ENCODE data around the gene IL1RAPL1. TPM values are rescaled to one million over a fixed set of nuclear protein-coding genes. Genes with fewer than 3 reads are reported as not detected.
A peak's percentile ranks its signal among the peaks of the same experiment; 100 is the strongest.
"Not testable (repeated sequence)": the region's sequence is repeated elsewhere in the genome, so short reads cannot be mapped to it uniquely, and the experiment has no call there.

IL1RAPL1 gene
- total and polyA plus RNA-seq, 5 donors = 0.48 to 3.1 (median 2.4) TPM

GRCh38 chrX:28766561-28766960 lies 179.3 kb downstream of the IL1RAPL1 start:
- H3K4me1 ChIP-seq (ENCODE audit: control insufficient read depth, insufficient read depth, low read length); intact Hi-C loops (cut with DNase I); DNase-seq; H3K27me3 ChIP-seq (ENCODE audit: control insufficient read depth, insufficient read depth); H3K4me3 ChIP-seq (ENCODE audit: low read length); H3K9me3 ChIP-seq (ENCODE audit: control insufficient read depth, low read length); ATAC-seq; H3K27ac ChIP-seq (ENCODE audit: low read length): not testable (repeated sequence)
- whole genome bisulfite sequencing = 88% methylated on average over 2 of the region's 2 CpGs

GRCh38 chrX:28773807-28774206 lies 186.6 kb downstream of the IL1RAPL1 start:
- ATAC-seq = no peak
- H3K9me3 ChIP-seq (ENCODE audit: control insufficient read depth, low read length) = no peaks in the 10 kb centered on the region
- intact Hi-C loops (cut with DNase I) = no loop called here

DNA sequence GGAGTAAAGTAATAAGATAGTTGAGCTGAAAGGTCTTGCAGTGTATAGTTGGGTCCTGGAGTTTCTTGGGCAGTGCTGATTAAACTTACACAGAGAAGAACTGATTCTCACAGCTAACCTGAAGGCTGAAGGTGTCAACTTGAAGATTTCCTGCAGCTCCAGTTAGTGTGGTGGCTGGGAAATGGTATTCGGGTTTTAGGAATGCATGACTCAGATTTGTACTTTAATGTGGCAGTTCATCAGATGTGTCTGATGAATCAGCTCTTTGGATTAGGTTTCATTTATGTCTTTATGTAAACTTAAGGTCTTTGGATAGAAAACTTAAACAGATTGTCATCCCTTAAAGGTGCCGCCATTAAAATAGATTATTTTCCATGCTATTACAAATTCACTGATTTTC lies 200.0 kb downstream of the IL1RAPL1 start:
- Histone ChIP-seq H3K9me3 (ENCODE audit: control insufficient read depth, low read length) (no peaks in the 10 kb centered on the region), H3K4me1 (ENCODE audit: control insufficient read depth, insufficient read depth, low read length) (no peaks in the 10 kb centered on the region), H3K27ac (ENCODE audit: low read length) (no peak overlapping the region), H3K4me3 (ENCODE audit: low read length) (no peak overlapping the region), H3K27me3 (ENCODE audit: control insufficient read depth, insufficient read depth) (no peaks in the 10 kb centered on the region)
- ATAC-seq = no peak
- intact Hi-C loops (cut with DNase I) = no loop called here
- no peak for DNase-seq
- 71% methylated on average over 2 of the region's 2 CpGs for WGBS

More at GRCh38 chrX:28773807-28774206, 186.6 kb downstream of the IL1RAPL1 start:
- DNase-seq = no peak
- Histone ChIP-seq H3K27me3 (ENCODE audit: control insufficient read depth, insufficient read depth) (no peaks in the 10 kb centered on the region), H3K4me3 (ENCODE audit: low read length) (no peak overlapping the region), H3K27ac (ENCODE audit: low read length) (no peak overlapping the region), H3K4me1 (ENCODE audit: control insufficient read depth, insufficient read depth, low read length) (no peaks in the 10 kb centered on the region)
- WGBS = 88% methylated on average over 5 of the region's 5 CpGs

DNA sequence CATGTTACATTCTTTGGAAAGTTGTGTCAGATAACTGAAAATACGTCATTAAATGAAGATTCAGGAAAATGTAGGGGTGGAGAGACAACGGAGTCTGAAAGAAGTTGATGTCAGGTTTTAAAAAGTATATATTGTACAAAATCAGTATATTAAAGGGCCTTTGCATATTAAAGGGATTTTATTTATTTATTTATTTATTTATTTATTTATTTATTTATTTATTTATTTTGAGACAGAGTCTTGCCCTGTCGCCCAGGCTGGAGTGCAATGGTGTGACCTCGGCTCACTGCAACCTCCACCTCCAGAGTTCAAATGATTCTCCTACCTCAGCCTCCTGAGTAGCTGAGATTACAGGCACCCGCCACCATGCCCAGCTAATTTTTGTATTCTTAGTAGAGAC lies 213.4 kb downstream of the IL1RAPL1 start:
- H3K4me3 ChIP-seq (ENCODE audit: low read length); ATAC-seq: not testable (repeated sequence)
- WGBS = 97% methylated on average over 5 of the region's 5 CpGs

DNA sequence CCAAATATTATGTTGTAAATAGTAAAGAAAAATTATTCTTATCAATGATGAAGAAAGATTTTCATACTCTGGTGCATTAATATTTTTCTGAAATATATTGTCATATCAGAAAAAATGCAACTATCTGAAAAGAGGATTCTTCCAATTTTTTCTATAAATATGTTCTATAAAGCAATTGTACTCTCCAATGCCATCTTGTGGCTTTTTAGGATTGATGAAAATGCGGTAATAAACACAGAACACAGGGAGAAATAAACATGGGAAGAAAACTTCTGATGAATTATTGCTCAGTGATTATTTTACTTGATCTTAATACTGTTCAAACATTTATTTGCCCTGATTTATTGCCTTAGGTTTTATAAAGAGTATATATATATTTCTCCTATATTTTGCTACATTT lies 215.4 kb downstream of the IL1RAPL1 start:
- intact Hi-C loops (cut with DNase I) = no loop called here
- no peak for ATAC-seq
- WGBS = 65% methylated on average over 1 of the region's 1 CpG

More for the DNA sequence above, 213.4 kb downstream of the IL1RAPL1 start:
- H3K27ac ChIP-seq (ENCODE audit: low read length); DNase-seq; H3K27me3 ChIP-seq (ENCODE audit: control insufficient read depth, insufficient read depth); H3K4me1 ChIP-seq (ENCODE audit: control insufficient read depth, insufficient read depth, low read length); H3K9me3 ChIP-seq (ENCODE audit: control insufficient read depth, low read length); intact Hi-C loops (cut with DNase I): not testable (repeated sequence)

DNA sequence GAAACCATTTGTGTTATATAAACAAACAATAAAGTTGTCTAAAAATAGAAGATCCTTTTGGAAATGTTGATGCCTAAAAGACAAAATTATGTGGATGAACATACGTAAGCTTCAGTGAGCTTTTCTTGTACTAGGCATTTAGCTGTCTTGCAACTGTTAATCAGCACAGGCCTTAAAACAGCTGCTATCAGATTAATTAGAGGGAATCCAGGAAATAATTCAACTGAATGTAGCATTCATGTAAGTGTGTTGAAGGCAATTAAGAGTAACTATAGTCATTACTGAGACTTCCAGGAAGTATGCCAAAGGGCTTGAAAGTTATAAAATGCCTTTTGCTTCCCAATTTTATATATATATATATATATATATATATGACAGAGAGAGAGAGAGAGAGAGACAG lies 248.7 kb downstream of the IL1RAPL1 start:
- no peak for DNase-seq
- ATAC-seq = no peak
- H3K27me3 ChIP-seq (ENCODE audit: control insufficient read depth, insufficient read depth) = no peaks in the 10 kb centered on the region
- no peaks in the 10 kb centered on the region for H3K9me3 ChIP-seq (ENCODE audit: control insufficient read depth, low read length)
- H3K4me3 ChIP-seq (ENCODE audit: low read length) = no peak overlapping the region
- intact Hi-C loops (cut with DNase I) = no loop called here
- no peak overlapping the region for H3K27ac ChIP-seq (ENCODE audit: low read length)
- WGBS = 63% methylated on average over 1 of the region's 1 CpG
- no peaks in the 10 kb centered on the region for H3K4me1 ChIP-seq (ENCODE audit: control insufficient read depth, insufficient read depth, low read length)

More for the DNA sequence above, 215.4 kb downstream of the IL1RAPL1 start:
- Histone ChIP-seq H3K27me3 (ENCODE audit: control insufficient read depth, insufficient read depth) (no peaks in the 10 kb centered on the region), H3K4me1 (ENCODE audit: control insufficient read depth, insufficient read depth, low read length) (no peaks in the 10 kb centered on the region), H3K27ac (ENCODE audit: low read length) (no peak overlapping the region), H3K4me3 (ENCODE audit: low read length) (no peak overlapping the region), H3K9me3 (ENCODE audit: control insufficient read depth, low read length) (no peaks in the 10 kb centered on the region)
- no peak for DNase-seq

DNA sequence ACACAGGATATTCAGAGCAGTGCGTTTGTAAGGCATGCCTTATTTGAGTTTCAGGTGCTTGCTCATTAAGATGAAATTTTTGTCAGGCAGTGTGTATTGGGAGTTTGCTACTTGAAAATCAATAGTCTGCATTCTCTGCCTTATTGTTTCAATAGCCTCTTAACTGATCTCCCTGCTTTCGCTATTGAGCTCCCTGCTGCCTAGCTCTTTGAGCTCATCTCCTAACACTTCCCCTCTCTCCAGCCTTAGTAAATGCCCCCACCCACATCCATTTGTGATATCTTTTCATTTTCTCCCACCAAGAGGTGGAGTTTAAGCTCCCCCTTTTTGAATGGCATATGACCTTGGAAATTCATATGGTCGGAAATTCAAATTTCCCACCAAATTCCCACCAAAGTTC lies 256.6 kb downstream of the IL1RAPL1 start:
- no peak overlapping the region for H3K27ac ChIP-seq (ENCODE audit: low read length)
- H3K27me3 ChIP-seq (ENCODE audit: control insufficient read depth, insufficient read depth) = no peaks in the 10 kb centered on the region
- H3K9me3 ChIP-seq (ENCODE audit: control insufficient read depth, low read length) = no peaks in the 10 kb centered on the region
- no peak overlapping the region for H3K4me3 ChIP-seq (ENCODE audit: low read length)
- DNase-seq (no peak), ATAC-seq (no peak)
- 84% methylated on average over 3 of the region's 3 CpGs for WGBS
- H3K4me1 ChIP-seq (ENCODE audit: control insufficient read depth, insufficient read depth, low read length) = no peaks in the 10 kb centered on the region
- intact Hi-C loops (cut with DNase I) = no loop called here

DNA sequence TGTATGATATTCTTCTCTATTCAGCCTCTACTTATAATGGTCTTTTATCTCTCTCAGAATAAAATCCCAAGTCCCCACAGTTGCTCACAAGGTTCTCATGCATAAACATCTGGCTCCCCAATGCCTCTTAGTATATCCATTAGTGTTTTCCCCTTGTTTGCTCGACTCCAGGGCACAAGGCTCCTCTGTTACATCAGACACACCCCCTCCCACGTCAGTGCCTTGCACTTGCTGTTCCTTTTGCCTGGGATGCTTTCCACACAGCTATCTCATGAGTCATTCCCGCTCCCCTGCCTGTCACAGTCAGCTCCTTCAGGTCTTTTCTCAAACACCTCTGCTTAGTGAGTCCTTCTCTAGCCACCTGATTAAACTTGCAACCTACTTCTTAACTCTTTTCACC lies 260.2 kb downstream of the IL1RAPL1 start:
- DNase-seq = peak in 2 of 3 donors; percentile 10 to 40
- H3K27ac ChIP-seq (ENCODE audit: low read length) = no peak overlapping the region
- WGBS = 34% methylated on average over 3 of the region's 3 CpGs
- intact Hi-C loops (cut with DNase I) = no loop called here
- H3K9me3 ChIP-seq (ENCODE audit: control insufficient read depth, low read length) = no peaks in the 10 kb centered on the region
- H3K27me3 ChIP-seq (ENCODE audit: control insufficient read depth, insufficient read depth) = no peaks in the 10 kb centered on the region
- no peak overlapping the region for H3K4me3 ChIP-seq (ENCODE audit: low read length)
- H3K4me1 ChIP-seq (ENCODE audit: control insufficient read depth, insufficient read depth, low read length) = peaks cover 2% of the 10 kb centered on the region
- peak; percentile 60 to 69 for ATAC-seq

DNA sequence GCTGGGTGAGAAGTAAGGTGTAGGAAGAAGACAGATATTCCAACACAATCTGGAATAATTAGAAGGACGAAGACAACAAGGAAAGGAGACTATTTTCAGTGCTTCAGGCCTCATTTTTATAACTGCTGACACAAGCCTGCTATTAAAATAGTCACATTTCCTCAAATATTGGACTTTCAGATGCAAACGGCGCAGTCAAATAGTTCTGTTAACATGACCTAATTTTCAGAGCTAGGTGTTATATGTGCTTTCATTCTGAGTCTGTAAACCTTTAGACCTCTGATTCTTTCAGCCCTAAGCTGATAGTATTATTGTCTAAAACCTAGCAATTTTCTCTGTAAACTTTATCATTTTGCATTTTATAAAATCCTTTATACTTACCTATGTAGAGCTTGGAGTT lies 261.5 kb downstream of the IL1RAPL1 start:
- H3K4me3 ChIP-seq (ENCODE audit: low read length) = no peak overlapping the region
- 53% methylated on average over 3 of the region's 3 CpGs for WGBS
- H3K27ac ChIP-seq (ENCODE audit: low read length) = no peak overlapping the region
- no peak for ATAC-seq
- peaks cover 2% of the 10 kb centered on the region for H3K4me1 ChIP-seq (ENCODE audit: control insufficient read depth, insufficient read depth, low read length)
- no peak for DNase-seq
- no peaks in the 10 kb centered on the region for H3K27me3 ChIP-seq (ENCODE audit: control insufficient read depth, insufficient read depth)
- H3K9me3 ChIP-seq (ENCODE audit: control insufficient read depth, low read length) = no peaks in the 10 kb centered on the region
- intact Hi-C loops (cut with DNase I) = no loop called here

GRCh38 chrX:28850955-28851354 lies 263.7 kb downstream of the IL1RAPL1 start:
- no peaks in the 10 kb centered on the region for H3K27me3 ChIP-seq (ENCODE audit: control insufficient read depth, insufficient read depth)
- intact Hi-C loops (cut with DNase I) = no loop called here
- DNase-seq (no peak), ATAC-seq (peak; percentile 36 to 62)
- peaks cover 2% of the 10 kb centered on the region for H3K4me1 ChIP-seq (ENCODE audit: control insufficient read depth, insufficient read depth, low read length)
- 40% methylated on average over 2 of the region's 2 CpGs for WGBS
- peak overlapping the region; percentile 37 for H3K27ac ChIP-seq (ENCODE audit: low read length)
- no peaks in the 10 kb centered on the region for H3K9me3 ChIP-seq (ENCODE audit: control insufficient read depth, low read length)
- H3K4me3 ChIP-seq (ENCODE audit: low read length) = no peak overlapping the region

GRCh38 chrX:28851871-28852270 lies 264.6 kb downstream of the IL1RAPL1 start:
- H3K27ac ChIP-seq (ENCODE audit: low read length) = no peak overlapping the region
- intact Hi-C loops (cut with DNase I) = no loop called here
- H3K9me3 ChIP-seq (ENCODE audit: control insufficient read depth, low read length) = no peaks in the 10 kb centered on the region
- no peaks in the 10 kb centered on the region for H3K27me3 ChIP-seq (ENCODE audit: control insufficient read depth, insufficient read depth)
- ATAC-seq (peak; percentile 67 to 77), DNase-seq (no peak)
- peaks cover 2% of the 10 kb centered on the region for H3K4me1 ChIP-seq (ENCODE audit: control insufficient read depth, insufficient read depth, low read length)
- no peak overlapping the region for H3K4me3 ChIP-seq (ENCODE audit: low read length)
- 63% methylated on average over 1 of the region's 1 CpG for WGBS

DNA sequence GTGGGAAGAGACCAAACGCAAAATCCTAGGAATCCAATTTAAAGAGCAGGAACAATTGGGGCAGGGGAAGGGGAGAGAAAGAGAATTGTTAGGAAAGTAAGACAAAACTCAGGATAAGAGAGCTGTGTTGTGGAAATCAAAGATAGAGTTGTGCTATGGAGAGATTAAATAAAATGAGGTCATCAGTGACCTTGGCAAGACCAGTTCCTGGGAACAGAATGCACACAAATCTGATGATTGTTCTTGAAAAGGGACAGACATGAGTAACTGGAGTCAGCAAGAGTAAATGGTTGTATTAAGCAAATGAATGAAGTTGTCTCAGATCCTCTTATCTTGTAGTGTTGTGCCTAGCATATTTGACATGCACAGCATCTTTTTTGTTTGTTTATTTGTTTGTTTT lies 267.4 kb downstream of the IL1RAPL1 start:
- WGBS = 59% methylated on average over 1 of the region's 1 CpG
- Histone ChIP-seq H3K27ac (ENCODE audit: low read length) (no peak overlapping the region), H3K4me1 (ENCODE audit: control insufficient read depth, insufficient read depth, low read length) (peaks cover 2% of the 10 kb centered on the region), H3K27me3 (ENCODE audit: control insufficient read depth, insufficient read depth) (no peaks in the 10 kb centered on the region), H3K9me3 (ENCODE audit: control insufficient read depth, low read length) (no peaks in the 10 kb centered on the region), H3K4me3 (ENCODE audit: low read length) (no peak overlapping the region)
- DNase-seq (no peak), ATAC-seq (no peak)
- intact Hi-C loops (cut with DNase I) = no loop called here

All from right cardiac atrium (tissue), 5 donors.